GM19351 (cell line): ENCODE results near the gene PHF5A.

ENCODE experiments used
- ATAC-seq: cut with Tn5 transposase; IDR thresholded peaks from one replicate; pipeline ENCODE4 v1.9.1; 2021; ENCODE audit warnings: mild to moderate bottlenecking, moderate library complexity; ENCODE audit not compliant: unreplicated experiment

Gene PHF5A, protein sequence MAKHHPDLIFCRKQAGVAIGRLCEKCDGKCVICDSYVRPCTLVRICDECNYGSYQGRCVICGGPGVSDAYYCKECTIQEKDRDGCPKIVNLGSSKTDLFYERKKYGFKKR

DNA sequence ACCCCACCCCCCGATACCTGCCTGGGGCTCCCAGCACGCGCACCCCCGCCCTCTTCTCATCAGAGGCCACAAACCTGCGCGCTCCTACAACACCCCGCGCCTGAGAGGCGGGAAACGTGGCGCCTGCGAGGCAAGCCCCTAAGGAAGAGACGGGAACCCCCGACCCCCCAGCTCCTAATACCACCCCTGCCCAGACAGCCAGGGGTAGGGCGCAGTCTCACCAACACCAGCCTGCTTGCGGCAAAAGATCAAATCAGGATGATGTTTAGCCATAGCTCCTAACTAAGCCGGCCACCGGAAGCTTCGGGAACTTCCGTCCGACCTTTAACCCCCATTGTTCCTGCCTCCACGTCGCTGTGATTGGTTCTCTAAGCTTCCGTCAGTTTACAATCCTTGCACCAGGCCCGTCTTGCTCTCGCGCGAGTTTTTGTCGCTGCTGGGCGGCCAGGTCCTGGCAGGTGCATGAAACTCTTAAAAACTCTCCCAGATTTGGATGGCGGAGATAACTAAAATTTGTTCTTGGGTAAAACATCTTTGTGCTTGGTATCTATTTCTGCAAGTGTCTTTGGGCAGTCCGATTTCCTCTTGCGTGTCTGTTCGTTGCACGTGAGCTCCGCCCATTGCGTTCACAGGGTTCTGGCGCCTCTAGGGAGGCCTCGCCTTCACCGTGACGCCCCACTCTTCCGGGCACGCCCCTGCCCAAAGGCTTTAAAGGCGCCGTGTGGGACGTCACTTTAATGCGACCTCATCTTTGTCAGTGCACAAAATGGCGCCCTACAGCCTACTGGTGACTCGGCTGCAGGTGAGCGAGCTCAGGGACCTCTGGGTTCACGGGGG lies at the start of gene PHF5A, which contains the start of gene ACO2:
TSS of gene PHF5A (minus strand) at position 312 of the 837 bp plus-strand sequence. CDS start at position 273, 39 bp downstream.
TSS of gene ACO2 (plus strand) at position 737 of the 837 bp plus-strand sequence. CDS start at position 767, 30 bp downstream.
- peak; percentile 90 for ATAC-seq

DNA sequence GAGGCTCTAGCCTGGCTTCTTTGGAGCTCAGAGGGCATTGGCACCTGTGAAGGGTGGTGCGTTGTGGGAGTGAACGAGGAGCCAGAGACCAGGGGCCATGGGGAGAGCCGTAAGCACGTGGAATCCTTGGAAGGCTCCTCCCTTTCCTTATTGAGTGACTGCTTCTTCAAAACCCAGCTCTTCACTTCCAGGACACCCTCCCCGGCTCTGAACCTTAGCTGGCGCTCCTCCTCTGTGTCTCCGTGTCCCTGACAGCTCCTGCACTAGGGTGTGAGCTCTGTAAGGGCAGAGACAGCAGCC lies 49.5 kb upstream of the PHF5A start:
- ATAC-seq: no peak

GRCh38 chr22:41517172-41518047 lies 48.9 kb upstream of the PHF5A start:
- ATAC-seq: no peak

DNA sequence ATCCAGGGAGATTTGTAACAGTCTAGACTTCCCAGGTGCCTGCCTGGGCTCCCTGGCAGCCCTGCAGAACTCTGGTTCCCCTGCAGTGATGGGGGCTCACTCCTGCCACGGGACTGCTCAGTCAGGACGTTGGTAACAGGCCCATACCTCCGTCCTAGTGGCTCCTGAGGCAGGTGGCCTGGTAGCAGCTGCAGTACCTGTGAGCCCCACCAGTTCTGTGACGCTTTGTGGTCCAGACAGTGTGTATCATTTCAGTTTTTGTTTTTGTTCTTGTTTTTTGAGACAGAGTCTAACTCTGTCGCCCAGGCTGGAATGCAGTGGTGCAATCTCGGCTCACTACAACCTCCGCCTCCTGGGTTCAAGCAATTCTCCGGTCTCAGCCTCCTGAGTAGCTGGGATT lies 48.0 kb upstream of the PHF5A start:
- no peak for ATAC-seq

- ATAC-seq: no peak
Measured at GRCh38 chr22:41513391-41513790, 44.9 kb upstream of the PHF5A start.

- ATAC-seq: no peak
Measured at GRCh38 chr22:41512421-41513194, 44.1 kb upstream of the PHF5A start.

- no peak for ATAC-seq
Measured at GRCh38 chr22:41511521-41511968, 43.1 kb upstream of the PHF5A start.

DNA sequence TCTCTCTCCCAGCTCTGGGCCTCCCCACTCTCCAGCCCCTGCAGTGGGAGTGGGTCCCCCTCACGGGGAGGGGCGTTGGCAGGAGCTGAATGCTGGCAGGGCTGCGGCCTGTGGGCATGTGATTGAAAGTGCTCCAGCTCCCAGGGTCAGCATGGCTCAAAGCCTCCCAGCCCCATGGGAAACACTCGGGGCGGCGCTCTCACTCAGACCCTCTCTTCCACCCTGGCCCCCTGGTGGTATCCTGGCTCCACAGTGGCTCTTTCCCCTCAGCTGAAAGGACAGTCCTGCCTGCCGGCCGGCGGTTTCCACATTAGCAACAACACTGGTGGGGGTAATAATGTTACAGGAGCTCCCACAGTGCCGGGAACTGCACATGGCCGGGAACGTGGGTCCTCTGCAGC lies 40.3 kb upstream of the PHF5A start:
- ATAC-seq: no peak

DNA sequence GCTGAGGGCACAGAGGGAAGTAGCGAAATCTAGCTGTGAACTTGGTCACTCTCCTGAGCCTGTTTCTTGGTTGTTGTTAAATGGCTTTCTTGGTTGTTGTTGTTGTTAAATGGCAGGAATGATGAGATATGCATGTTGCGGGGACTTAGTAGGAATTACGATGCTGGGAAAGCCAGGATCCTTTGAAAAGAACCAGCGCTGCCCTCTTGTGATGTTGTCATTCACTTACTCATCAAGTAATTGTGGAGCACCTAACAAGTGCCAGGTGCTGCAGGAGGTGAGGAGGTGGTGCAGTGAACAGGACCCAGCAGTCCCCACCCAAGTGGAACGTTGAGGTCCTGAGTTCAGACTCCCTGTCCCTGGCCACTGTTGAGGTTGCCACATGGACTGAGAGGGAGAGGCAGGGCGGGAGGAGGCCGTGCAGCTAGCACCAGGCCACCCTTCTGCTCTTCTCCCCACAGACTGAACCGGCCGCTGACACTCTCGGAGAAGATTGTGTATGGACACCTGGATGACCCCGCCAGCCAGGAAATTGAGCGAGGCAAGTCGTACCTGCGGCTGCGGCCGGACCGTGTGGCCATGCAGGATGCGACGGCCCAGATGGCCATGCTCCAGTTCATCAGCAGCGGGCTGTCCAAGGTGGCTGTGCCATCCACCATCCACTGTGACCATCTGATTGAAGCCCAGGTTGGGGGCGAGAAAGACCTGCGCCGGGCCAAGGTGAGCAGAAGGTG lies 39.0 kb upstream of the PHF5A start:
- ATAC-seq: no peak

DNA sequence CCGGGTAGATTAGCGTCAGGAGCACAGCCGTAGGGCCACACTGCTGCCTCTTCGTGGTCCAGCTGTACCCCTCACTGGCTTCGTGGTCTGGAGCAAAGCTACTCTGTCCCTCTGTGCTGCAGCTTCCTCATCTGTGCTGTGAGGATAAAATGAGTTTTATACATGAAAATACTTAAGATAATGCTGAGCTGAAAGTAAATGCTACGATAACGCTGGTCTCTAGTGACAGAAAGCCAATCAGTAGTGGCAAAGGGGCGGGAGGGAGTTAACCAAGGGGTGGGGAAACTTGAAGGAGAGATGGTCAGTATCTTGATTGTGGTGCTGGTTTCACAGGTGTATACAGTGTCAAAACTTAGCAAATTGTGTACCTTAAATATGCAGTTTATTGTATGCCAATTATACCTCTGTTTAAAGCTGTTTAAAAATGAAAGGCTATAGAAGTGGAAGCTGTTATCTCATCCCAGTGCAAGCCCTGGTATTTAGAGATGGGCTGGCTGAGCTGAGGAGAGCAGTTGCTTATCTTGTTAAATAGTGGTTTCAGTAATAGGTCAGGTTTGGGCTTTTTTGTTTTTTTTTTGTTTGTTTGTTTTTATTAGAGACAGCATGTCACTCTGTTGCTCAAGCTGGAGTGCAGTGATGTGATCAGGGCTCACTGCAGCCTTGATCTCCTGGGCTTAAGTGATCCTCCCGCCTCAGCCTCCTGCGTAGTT lies 37.2 kb upstream of the PHF5A start:
- ATAC-seq: no peak

DNA sequence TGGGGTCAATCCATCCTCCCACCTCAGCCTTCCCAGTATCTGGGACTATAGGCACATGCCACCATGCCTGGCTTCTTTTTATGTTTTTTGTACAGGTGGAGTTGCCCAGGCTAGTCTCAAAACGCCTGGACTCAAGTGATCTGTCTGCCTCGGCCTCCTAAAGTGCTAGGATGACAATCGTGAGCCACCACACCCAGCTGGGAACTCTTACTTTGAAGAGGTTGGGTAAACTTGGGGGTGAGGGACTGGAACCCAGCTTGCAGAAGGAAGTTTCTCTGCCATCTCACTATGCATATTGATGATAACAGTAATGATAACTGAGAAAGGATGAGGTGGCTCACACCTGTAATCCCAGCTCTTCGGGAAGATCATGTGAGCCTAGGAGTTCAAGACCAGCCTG lies 36.3 kb upstream of the PHF5A start:
- no peak for ATAC-seq

- no peak for ATAC-seq
Measured at GRCh38 chr22:41504397-41504796, 35.9 kb upstream of the PHF5A start.

DNA sequence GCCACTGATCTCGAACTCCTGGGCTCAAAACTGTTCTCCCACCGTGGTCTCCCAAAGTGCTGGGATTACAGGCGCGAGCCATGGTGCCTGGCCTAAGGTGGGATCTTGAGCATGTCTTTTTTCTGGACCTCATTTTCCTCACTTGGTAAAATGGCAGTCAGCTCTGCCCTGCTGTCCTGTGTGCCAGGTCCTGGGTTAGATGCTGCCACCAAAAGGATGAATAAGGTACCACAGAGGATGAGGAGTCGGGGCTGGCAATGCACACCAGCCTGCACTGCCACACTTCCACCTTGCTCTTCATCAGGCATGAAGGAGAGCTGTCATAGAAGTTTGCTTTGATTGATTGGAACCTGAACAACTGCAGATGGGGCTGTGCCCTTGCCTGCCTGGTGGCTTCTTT lies 32.7 kb upstream of the PHF5A start:
- no peak for ATAC-seq

DNA sequence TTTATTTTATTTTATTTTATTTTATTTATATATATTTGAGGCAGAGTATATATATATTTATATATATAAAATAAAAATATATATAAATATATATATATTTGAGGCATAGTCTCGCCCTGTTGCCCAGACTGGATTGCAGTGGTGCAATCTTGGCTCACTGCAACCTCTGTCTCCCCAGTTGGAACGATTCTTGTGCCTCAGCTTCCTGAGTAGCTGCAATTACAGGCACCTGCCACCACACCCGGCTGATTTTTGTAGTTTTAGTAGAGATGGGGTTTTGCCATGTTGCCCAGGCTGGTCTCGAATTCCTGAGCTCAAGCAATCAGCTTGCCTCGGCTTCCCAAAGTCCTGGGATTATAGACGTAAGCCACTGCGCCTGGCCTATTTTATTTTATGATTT lies 31.8 kb upstream of the PHF5A start:
- no peak for ATAC-seq

- no peak for ATAC-seq
Measured at GRCh38 chr22:41499624-41500280, 31.3 kb upstream of the PHF5A start.

DNA sequence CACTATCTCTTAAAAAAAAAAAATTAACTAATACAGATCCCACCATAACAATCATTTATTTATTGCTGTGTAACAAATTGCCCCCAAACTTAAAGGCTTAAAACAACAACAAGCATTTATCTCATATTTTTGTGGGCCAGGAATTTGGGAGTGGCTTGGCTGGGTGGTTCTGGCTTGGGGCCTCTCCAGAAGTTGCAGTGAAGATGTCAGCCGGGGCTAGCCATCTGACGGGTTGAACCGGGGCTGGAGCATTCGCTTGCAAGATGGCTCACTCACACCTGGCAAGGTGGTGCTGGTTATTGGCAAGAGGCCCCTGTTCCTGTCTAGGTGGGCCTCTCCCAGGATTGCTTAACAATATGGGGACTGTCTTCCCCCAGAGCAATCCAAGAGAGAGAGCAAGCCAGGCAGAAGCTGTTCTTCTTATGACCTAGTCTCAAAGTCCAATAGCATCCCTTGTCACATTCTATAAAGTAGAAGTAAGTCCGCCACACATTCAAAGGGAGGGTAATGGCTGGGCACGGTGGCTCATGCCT lies 29.9 kb upstream of the PHF5A start:
- no peak for ATAC-seq

DNA sequence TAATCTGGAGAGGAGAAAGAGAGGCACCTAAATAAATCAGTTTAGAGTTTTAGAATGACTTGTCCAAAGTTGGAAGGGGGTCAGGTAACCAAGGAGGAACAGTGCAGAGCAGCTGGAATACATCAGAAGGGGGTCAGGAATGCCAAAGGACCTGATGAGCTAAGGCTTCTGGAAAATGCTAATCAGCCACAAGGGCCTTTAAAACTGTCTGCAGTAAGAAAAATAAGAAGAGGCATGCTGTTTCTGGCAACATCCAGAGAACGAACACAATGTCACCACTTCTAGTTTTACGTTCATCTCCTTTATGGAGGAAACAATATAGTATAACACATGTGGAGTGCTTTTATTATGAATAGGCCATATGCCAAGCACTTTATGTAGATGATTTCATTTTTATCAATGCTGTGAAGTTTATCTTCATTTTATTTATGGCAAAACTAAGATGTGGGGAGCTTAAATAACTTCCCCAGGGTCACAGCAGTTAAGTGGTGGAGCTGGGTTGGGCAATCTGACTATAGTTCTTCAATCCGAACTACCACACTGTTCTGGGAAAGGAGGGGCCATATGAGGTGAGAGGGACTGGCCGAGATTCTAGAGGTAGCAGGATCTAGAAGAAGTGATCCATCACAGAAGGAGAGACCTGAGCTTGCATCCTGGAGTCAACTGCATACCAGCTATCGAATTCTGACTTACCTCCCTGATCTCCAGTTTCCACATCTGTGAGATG lies 23.0 kb upstream of the PHF5A start:
- ATAC-seq: no peak
